GM21737 (cell line): ENCODE data around the gene ATG5.

Experiments
- ATAC-seq: cut with Tn5 transposase; IDR thresholded peaks from one replicate; pipeline ENCODE4 v1.9.1; 2021; ENCODE audit warnings: mild to moderate bottlenecking, moderate library complexity; ENCODE audit not compliant: unreplicated experiment

Gene ATG5

GRCh38 chr6:106226676-106227075 lies 98.9 kb downstream of the ATG5 start:
- ATAC-seq = no peak

- ATAC-seq = no peak
These were observed 100.0 kb downstream of the ATG5 start for GRCh38 chr6:106225581-106225980.

GRCh38 chr6:106223300-106223930 lies 102.1 kb downstream of the ATG5 start:
- ATAC-seq = no peak

- no peak for ATAC-seq
These were observed 105.1 kb downstream of the ATG5 start for GRCh38 chr6:106220485-106220884.

- no peak for ATAC-seq
These were observed 109.0 kb downstream of the ATG5 start for GRCh38 chr6:106216527-106216926.

- no peak for ATAC-seq
These were observed 110.0 kb downstream of the ATG5 start for GRCh38 chr6:106215608-106216007.

- no peak for ATAC-seq
These were observed 111.0 kb downstream of the ATG5 start for GRCh38 chr6:106214531-106214930.

- ATAC-seq = no peak
These were observed 111.8 kb downstream of the ATG5 start for GRCh38 chr6:106213660-106214289.

GRCh38 chr6:106212576-106212975 lies 113.0 kb downstream of the ATG5 start:
- no peak for ATAC-seq

GRCh38 chr6:106206905-106207304 lies 118.7 kb downstream of the ATG5 start:
- peak; percentile 50 for ATAC-seq

- no peak for ATAC-seq
These were observed 120.6 kb downstream of the ATG5 start for GRCh38 chr6:106204961-106205360.

- no peak for ATAC-seq
These were observed 125.6 kb downstream of the ATG5 start for GRCh38 chr6:106199998-106200397.

- ATAC-seq = no peak
These were observed 126.2 kb downstream of the ATG5 start for GRCh38 chr6:106199331-106199730.

GRCh38 chr6:106197441-106197840 lies 128.1 kb downstream of the ATG5 start:
- no peak for ATAC-seq

- ATAC-seq = no peak
These were observed 130.3 kb downstream of the ATG5 start for GRCh38 chr6:106194949-106195921.

GRCh38 chr6:106192824-106193223 lies 132.7 kb downstream of the ATG5 start:
- no peak for ATAC-seq

GRCh38 chr6:106188104-106188794 lies 137.3 kb downstream of the ATG5 start:
- ATAC-seq = no peak

GRCh38 chr6:106187424-106187982 lies 138.1 kb downstream of the ATG5 start:
- no peak for ATAC-seq

GRCh38 chr6:106186714-106187113 lies 138.8 kb downstream of the ATG5 start:
- ATAC-seq = no peak

GRCh38 chr6:106186172-106186571 lies 139.4 kb downstream of the ATG5 start:
- ATAC-seq = no peak

GRCh38 chr6:106185615-106186014 lies 139.9 kb downstream of the ATG5 start:
- ATAC-seq = no peak
